CD4-positive, alpha-beta T cell treated with Interleukin-15 for 1 hour (primary cell): ENCODE measurements around the gene GZF1.

Experiments used
- DNase-seq: peaks from one replicate; pipeline ENCODE4 v3.0.0-alpha.2; 2020

Gene GZF1

GRCh38 chr20:23410916-23411695, 49.1 kb downstream of the GZF1 start:
- DNase-seq = no peak

GRCh38 chr20:23412026-23412425, 50.0 kb downstream of the GZF1 start:
- no peak for DNase-seq

GRCh38 chr20:23413862-23414422, 52.0 kb downstream of the GZF1 start:
- no peak for DNase-seq

GRCh38 chr20:23414526-23415188, 52.7 kb downstream of the GZF1 start:
- no peak for DNase-seq

- DNase-seq = no peak
These were observed 53.6 kb downstream of the GZF1 start for GRCh38 chr20:23415555-23415954.

- no peak for DNase-seq
These were observed 54.1 kb downstream of the GZF1 start for GRCh38 chr20:23415959-23416583.

- no peak for DNase-seq
These were observed 55.9 kb downstream of the GZF1 start for GRCh38 chr20:23417861-23418260.

GRCh38 chr20:23419657-23419994, 57.6 kb downstream of the GZF1 start:
- DNase-seq = no peak

- peak; percentile 32 for DNase-seq
These were observed 58.3 kb downstream of the GZF1 start for GRCh38 chr20:23419995-23420901.

- peak; percentile 92 for DNase-seq
These were observed 59.3 kb downstream of the GZF1 start, which contains the start of gene NAPB for GRCh38 chr20:23420943-23421931. TSS of gene NAPB (minus strand) at chr20:23421488. CDS start at chr20:23421402, 86 bp downstream.
